HG03097 (cell line): Measurements from ENCODE around the gene DENND4B.

Experiments
- ATAC-seq: cut with Tn5 transposase; IDR thresholded peaks from one replicate; pipeline ENCODE4 v1.9.1; 2021; ENCODE audit not compliant: unreplicated experiment, low FRiP score

The DENND4B gene

GRCh38 chr1:153968972-153969371, 22.5 kb upstream of the DENND4B start:
- no peak for ATAC-seq

- no peak for ATAC-seq
Observed at GRCh38 chr1:153968408-153968807, 21.9 kb upstream of the DENND4B start.

- ATAC-seq, result no peak
Observed at GRCh38 chr1:153968000-153968363, 21.5 kb upstream of the DENND4B start.

- ATAC-seq, result peak; percentile 75
Observed at GRCh38 chr1:153967107-153967999, 20.8 kb upstream of the DENND4B start, which contains the start of gene CREB3L4. TSS of gene CREB3L4 (plus strand) at chr1:153967902. CDS start at chr1:153968526, 624 bp downstream.

GRCh38 chr1:153963850-153964331, 17.4 kb upstream of the DENND4B start:
- no peak for ATAC-seq

- peak; percentile 35 for ATAC-seq
Observed at GRCh38 chr1:153963030-153963849, 16.7 kb upstream of the DENND4B start, which contains the start of gene SLC39A1. TSS of gene SLC39A1 (minus strand) at chr1:153963537. CDS start at chr1:153962715, 822 bp downstream.

- ATAC-seq, result no peak
Observed at GRCh38 chr1:153962088-153963029, 15.8 kb upstream of the DENND4B start.

- ATAC-seq, result no peak
Observed at GRCh38 chr1:153961421-153961820, 14.9 kb upstream of the DENND4B start.

GRCh38 chr1:153960206-153960605, 13.7 kb upstream of the DENND4B start:
- ATAC-seq, result no peak

GRCh38 chr1:153959454-153959853, 12.9 kb upstream of the DENND4B start:
- ATAC-seq, result no peak

- no peak for ATAC-seq
Observed at GRCh38 chr1:153958961-153959260, 12.4 kb upstream of the DENND4B start.

- peak; percentile 70 for ATAC-seq
Observed at GRCh38 chr1:153958111-153958960, 11.8 kb upstream of the DENND4B start, which contains the start of gene CRTC2. TSS of gene CRTC2 (minus strand) at chr1:153958612. CDS start at chr1:153958497, 115 bp downstream.

GRCh38 chr1:153957744-153958110, 11.2 kb upstream of the DENND4B start:
- peak; percentile 13 for ATAC-seq

- no peak for ATAC-seq
Observed at GRCh38 chr1:153956997-153957715, 10.6 kb upstream of the DENND4B start.

GRCh38 chr1:153954826-153955225, 8.3 kb upstream of the DENND4B start:
- ATAC-seq, result no peak

GRCh38 chr1:153953859-153954365, 7.4 kb upstream of the DENND4B start:
- ATAC-seq, result no peak

- ATAC-seq, result no peak
Observed at GRCh38 chr1:153951801-153952200, 5.3 kb upstream of the DENND4B start.

- no peak for ATAC-seq
Observed at GRCh38 chr1:153951183-153951582, 4.7 kb upstream of the DENND4B start.
